SJSA1 (cell line): Measurements from ENCODE around the gene STK32B. TPM values are rescaled to one million over a fixed set of nuclear protein-coding genes. Genes with fewer than 3 reads are reported as not detected.

Source experiments
- DNase-seq, 2 experiments: peaks; one replicate each; pipeline ENCODE4 v3.0.0-alpha.2; 2015 to 2020; ENCODE audit warnings: low spot score in 2 of 2, low read depth in 1 of 2
- H3K27ac ChIP-seq: fragments of 250-450 bp; sonication (Bioruptor Pico); 2 replicates; pipeline ENCODE4 v1.5.1; 2020; ENCODE audit warnings: mild to moderate bottlenecking, moderate library complexity
- H3K27me3 ChIP-seq: fragments of 250-450 bp; sonication (Bioruptor Pico); replicated peaks from 2 replicates; pipeline ENCODE4 v1.5.1; 2020; ENCODE audit warnings: mild to moderate bottlenecking, moderate library complexity
- H3K36me3 ChIP-seq: fragments of 250-450 bp; sonication (Bioruptor Pico); 2 replicates; pipeline ENCODE4 v1.5.1; 2020; ENCODE audit warnings: mild to moderate bottlenecking
- H3K4me1 ChIP-seq: fragments of 250-450 bp; sonication (Bioruptor Pico); replicated peaks from 2 replicates; pipeline ENCODE4 v1.6.1; 2021; ENCODE audit warnings: mild to moderate bottlenecking
- H3K4me3 ChIP-seq: fragments of 250-450 bp; sonication (Bioruptor Pico); 2 replicates; pipeline ENCODE4 v1.5.1; 2020; ENCODE audit warnings: mild to moderate bottlenecking
- H3K9me3 ChIP-seq: fragments of 250-450 bp; sonication (Bioruptor Pico); replicated peaks from 2 replicates; pipeline ENCODE4 v1.5.1; 2020; ENCODE audit warnings: mild to moderate bottlenecking
- total RNA-seq: library from RNA; depleted of rRNA; stranded (reverse); fragments of >200 nt; shearing (Covaris generic); gene quantifications from 2 replicates; pipeline ENCODE4 v1.2.3, GENCODE V29; 2014

The STK32B gene
- total RNA-seq, 1 experiment from 2014 or later, result 0.50 TPM

DNA sequence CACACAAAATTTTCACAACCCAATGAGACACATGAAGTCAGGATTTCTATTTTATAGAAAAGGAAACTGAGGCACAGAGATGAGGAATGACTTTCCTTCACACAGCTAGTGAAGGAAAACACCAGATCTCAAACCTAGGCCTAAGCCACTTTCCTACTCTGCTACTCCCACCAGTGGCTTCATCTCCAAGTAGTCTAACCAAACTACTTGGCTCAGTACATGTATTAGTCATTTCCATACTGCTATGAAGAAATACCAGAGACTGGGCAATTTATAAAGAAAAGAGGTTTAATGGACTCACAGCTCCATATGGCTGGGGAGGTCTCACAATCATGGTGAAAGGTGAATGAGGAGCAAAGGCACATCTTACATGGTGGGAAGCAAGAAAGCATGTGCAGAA, 460.5 kb downstream of the STK32B start:
- no peak overlapping the region for H3K4me3 ChIP-seq
- peaks cover under 1% of the 10 kb centered on the region; the same call in 1 of the 2 replicates for H3K4me1 ChIP-seq
- H3K27me3 ChIP-seq, result no peaks in the 10 kb centered on the region
- DNase-seq, result no peak
- no peaks in the 10 kb centered on the region for H3K9me3 ChIP-seq
- no peaks in the 10 kb centered on the region for H3K36me3 ChIP-seq
- H3K27ac ChIP-seq, result no peak overlapping the region

DNA sequence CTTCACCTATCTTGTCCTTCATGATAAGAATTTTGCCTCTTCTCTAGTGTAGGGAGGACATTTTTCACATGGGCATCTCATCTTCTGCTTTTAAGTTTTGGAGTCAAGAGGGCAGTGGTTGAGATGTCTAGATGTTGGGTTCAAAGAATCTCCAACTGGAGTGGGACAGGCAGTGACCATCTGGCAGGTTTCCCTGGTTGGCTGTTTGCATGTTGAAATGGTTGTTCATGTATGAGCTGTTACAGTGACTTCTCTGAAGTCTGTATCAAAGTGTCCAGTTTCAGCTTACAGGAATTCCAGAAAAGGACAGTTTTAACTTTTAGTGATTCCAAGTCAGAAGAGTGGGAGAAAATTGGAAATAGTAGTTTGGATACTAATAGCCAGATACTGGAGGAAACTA, 464.4 kb downstream of the STK32B start:
- no peaks in the 10 kb centered on the region for H3K36me3 ChIP-seq
- H3K27me3 ChIP-seq, result no peaks in the 10 kb centered on the region
- H3K4me1 ChIP-seq, result peaks cover 5% of the 10 kb centered on the region
- DNase-seq, result no peak
- H3K9me3 ChIP-seq, result no peaks in the 10 kb centered on the region
- no peak overlapping the region for H3K4me3 ChIP-seq
- no peak overlapping the region for H3K27ac ChIP-seq

GRCh38 chr4:5517372-5517771, 466.1 kb downstream of the STK32B start:
- H3K36me3 ChIP-seq, result no peaks in the 10 kb centered on the region
- no peaks in the 10 kb centered on the region for H3K9me3 ChIP-seq
- no peaks in the 10 kb centered on the region for H3K27me3 ChIP-seq
- peaks cover 5% of the 10 kb centered on the region for H3K4me1 ChIP-seq
- H3K4me3 ChIP-seq, result no peak overlapping the region
- H3K27ac ChIP-seq, result no peak overlapping the region
- DNase-seq, result peak in 1 of 2 experiments; percentile 8

GRCh38 chr4:5524446-5525299, 473.4 kb downstream of the STK32B start:
- H3K27me3 ChIP-seq, result no peaks in the 10 kb centered on the region
- no peak overlapping the region for H3K27ac ChIP-seq
- no peaks in the 10 kb centered on the region for H3K9me3 ChIP-seq
- H3K4me3 ChIP-seq, result no peak overlapping the region
- DNase-seq, result no peak
- H3K36me3 ChIP-seq, result no peaks in the 10 kb centered on the region
- no peaks in the 10 kb centered on the region for H3K4me1 ChIP-seq

DNA sequence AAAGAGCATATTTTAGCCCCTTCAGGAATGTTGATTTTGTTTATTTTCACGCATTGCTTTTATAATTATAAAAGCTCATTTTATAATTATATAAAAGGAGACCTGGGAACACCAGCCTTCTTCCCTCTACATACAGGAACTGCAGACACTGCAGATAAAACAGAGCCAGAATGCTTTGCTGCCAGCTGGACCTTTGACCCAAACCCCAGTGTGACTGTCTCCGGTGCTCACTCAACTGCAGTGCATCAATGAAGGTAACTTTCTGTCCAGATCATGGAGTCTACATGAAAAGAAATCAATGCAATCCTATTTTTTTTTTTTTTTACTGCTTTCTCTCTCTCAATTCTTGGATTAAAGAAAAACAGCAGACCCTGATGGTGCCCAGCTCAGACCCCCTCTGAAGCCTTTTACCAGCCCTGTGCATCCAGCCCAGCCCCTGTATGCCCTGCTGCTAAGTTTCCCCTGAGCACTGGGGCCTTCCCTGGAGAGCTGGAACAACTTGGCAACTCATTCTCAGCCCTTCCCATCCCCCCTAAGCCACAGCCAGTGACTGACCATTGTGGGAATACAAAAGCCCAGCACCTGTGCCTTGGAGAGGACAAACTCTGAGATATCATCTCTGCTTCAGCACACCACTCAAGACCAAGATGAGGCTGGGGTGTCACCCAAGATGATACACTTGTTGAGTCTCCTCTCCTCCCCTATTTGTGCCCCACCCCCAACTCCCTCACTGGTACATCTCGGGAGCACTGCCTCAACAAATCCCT, 475.0 kb downstream of the STK32B start:
- H3K27ac ChIP-seq, result no peak overlapping the region
- H3K4me1 ChIP-seq, result no peaks in the 10 kb centered on the region
- H3K27me3 ChIP-seq, result no peaks in the 10 kb centered on the region
- no peaks in the 10 kb centered on the region for H3K36me3 ChIP-seq
- no peaks in the 10 kb centered on the region for H3K9me3 ChIP-seq
- DNase-seq, result no peak
- H3K4me3 ChIP-seq, result no peak overlapping the region

DNA sequence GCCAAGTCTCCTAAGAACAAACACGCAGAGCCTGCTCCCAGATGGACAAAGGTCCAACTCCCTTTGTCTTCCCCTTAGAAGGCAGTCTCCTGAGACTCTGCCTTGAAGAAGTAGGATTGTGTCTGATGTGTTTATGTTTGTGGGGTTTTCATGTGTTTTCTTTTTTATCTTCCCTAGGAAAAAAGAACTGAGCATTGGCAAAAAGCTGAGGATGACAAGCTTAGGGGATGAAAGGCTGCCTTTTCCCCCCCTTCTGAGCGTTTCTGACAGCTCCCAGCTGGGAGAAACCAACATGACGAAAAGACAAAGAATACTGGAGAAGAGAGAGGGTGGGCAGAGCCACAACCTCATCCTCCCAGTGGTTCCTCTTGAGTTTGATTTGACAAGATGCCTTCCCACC, 475.9 kb downstream of the STK32B start:
- H3K27me3 ChIP-seq, result no peaks in the 10 kb centered on the region
- no peak overlapping the region for H3K27ac ChIP-seq
- H3K4me3 ChIP-seq, result no peak overlapping the region
- no peaks in the 10 kb centered on the region for H3K4me1 ChIP-seq
- no peak for DNase-seq
- H3K36me3 ChIP-seq, result no peaks in the 10 kb centered on the region
- H3K9me3 ChIP-seq, result no peaks in the 10 kb centered on the region

- DNase-seq, result no peak
- Histone ChIP-seq H3K9me3 (no peaks in the 10 kb centered on the region), H3K4me1 (no peaks in the 10 kb centered on the region), H3K27ac (no peak overlapping the region), H3K27me3 (no peaks in the 10 kb centered on the region), H3K36me3 (no peaks in the 10 kb centered on the region), H3K4me3 (no peak overlapping the region)
Measured at GRCh38 chr4:5528031-5528436, 476.8 kb downstream of the STK32B start.

GRCh38 chr4:5532100-5532499, 480.8 kb downstream of the STK32B start:
- no peak for DNase-seq
- Histone ChIP-seq H3K36me3 (no peaks in the 10 kb centered on the region), H3K27ac (no peak overlapping the region), H3K4me1 (no peaks in the 10 kb centered on the region), H3K27me3 (no peaks in the 10 kb centered on the region), H3K4me3 (no peak overlapping the region), H3K9me3 (no peaks in the 10 kb centered on the region)

DNA sequence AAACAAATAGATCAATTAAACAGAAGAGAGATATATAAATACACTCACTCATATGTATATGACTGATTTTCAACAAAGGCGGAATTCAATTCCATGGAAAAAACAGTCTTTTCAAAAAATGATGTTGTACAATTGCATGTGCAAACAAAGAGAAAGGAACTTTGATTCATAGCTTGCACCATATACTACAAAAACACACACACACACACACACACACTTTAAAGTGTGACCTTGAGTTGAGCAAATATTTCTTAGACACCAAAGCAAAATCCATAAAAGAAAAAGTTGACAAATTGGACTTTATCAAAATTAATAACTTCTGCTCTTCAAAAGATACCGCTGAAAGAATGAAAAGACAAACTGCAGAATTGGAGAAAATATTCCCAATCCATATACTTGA, 488.3 kb downstream of the STK32B start:
- no peak for DNase-seq
- Histone ChIP-seq H3K9me3 (no peaks in the 10 kb centered on the region), H3K4me3 (no peak overlapping the region), H3K4me1 (no peaks in the 10 kb centered on the region), H3K27me3 (no peaks in the 10 kb centered on the region), H3K36me3 (no peaks in the 10 kb centered on the region), H3K27ac (no peak overlapping the region)

- H3K4me3 ChIP-seq, result no peak overlapping the region
- no peaks in the 10 kb centered on the region for H3K4me1 ChIP-seq
- no peak for DNase-seq
- H3K9me3 ChIP-seq, result no peaks in the 10 kb centered on the region
- H3K27ac ChIP-seq, result no peak overlapping the region
- no peaks in the 10 kb centered on the region for H3K36me3 ChIP-seq
- H3K27me3 ChIP-seq, result no peaks in the 10 kb centered on the region
Measured at GRCh38 chr4:5541169-5541568, 489.9 kb downstream of the STK32B start.

DNA sequence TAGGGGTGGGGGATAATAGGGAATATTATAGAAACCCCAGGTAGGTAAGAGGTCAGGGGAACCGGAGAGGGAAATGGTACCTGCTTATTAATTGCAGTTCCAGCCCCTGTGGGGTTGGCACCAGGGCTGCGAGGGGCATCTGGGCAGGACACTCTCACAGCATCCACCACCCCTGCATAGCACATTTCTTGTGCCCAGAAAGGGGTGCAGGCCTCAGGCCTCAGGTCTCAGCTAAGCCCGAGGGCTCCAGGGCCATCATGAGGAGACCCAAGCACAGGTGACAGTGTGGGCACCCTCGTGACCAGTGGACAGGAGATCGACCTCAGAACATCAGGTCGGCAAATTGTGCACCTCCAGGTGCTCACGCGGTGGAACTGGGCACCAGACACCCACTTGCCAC, 492.4 kb downstream of the STK32B start:
- H3K9me3 ChIP-seq, result no peaks in the 10 kb centered on the region
- no peaks in the 10 kb centered on the region for H3K4me1 ChIP-seq
- no peaks in the 10 kb centered on the region for H3K36me3 ChIP-seq
- no peaks in the 10 kb centered on the region for H3K27me3 ChIP-seq
- no peak for DNase-seq
- H3K4me3 ChIP-seq, result no peak overlapping the region
- no peak overlapping the region for H3K27ac ChIP-seq

GRCh38 chr4:5544762-5545161, 493.5 kb downstream of the STK32B start:
- no peaks in the 10 kb centered on the region for H3K4me1 ChIP-seq
- H3K27ac ChIP-seq, result no peak overlapping the region
- no peaks in the 10 kb centered on the region for H3K9me3 ChIP-seq
- no peaks in the 10 kb centered on the region for H3K36me3 ChIP-seq
- DNase-seq, result no peak
- H3K27me3 ChIP-seq, result no peaks in the 10 kb centered on the region
- H3K4me3 ChIP-seq, result no peak overlapping the region

DNA sequence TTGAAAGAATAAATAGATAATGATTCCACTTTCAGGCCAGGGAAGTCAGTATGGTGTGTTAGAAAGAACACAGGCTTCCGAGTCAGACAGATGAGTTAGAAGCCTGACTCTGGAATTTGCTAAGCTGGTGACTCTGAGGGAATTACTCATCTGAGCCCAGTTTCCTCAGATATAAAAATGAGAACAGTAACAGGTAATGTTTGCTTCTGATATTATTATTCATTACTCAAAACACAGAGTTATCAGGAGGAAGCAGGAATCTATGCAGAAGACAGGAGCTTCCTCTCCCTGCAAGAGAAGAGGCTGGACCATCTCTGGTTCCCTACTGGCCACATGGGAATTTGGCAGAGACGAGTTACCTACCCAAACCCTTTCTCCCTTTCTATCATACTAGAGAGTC, 494.0 kb downstream of the STK32B start:
- no peaks in the 10 kb centered on the region for H3K4me1 ChIP-seq
- H3K4me3 ChIP-seq, result no peak overlapping the region
- no peak overlapping the region for H3K27ac ChIP-seq
- no peaks in the 10 kb centered on the region for H3K36me3 ChIP-seq
- no peak for DNase-seq
- no peaks in the 10 kb centered on the region for H3K9me3 ChIP-seq
- no peaks in the 10 kb centered on the region for H3K27me3 ChIP-seq

DNA sequence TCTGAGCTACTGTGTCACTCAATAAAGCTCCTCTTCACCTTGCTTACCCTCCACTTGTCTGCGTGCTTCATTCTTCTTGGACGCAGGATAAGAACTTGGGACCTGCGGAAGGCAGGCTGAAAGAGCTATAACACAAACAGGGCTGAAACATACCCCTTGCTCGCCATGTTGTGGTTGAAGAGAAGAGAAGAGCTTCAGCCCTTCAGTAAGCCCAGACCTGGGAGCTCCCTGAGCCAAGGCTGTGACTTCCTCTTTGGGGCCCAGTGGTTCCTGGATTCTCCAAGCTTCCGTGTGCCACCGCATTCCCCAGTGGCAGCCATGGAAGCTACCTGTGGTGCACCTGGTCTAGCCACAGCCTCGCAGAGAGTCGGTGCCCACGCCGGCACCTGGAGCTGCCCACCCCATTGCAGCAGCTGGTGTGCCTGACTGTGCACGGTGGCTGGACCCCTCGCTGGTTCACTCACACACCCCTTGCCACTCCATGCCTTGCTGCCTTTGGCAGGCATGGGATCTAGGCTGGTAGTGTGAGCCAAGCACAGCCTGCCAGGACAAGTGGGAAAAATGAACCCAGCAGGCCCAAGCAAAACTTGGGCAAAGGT, 496.5 kb downstream of the STK32B start:
- H3K4me3 ChIP-seq, result no peak overlapping the region
- no peaks in the 10 kb centered on the region for H3K36me3 ChIP-seq
- H3K4me1 ChIP-seq, result no peaks in the 10 kb centered on the region
- no peak overlapping the region for H3K27ac ChIP-seq
- DNase-seq, result no peak
- no peaks in the 10 kb centered on the region for H3K27me3 ChIP-seq
- no peaks in the 10 kb centered on the region for H3K9me3 ChIP-seq
